NCI-H2107 (cell line): Measurements from ENCODE around the gene ANKRD39.
"Not testable (repeated sequence)": the region's sequence is repeated elsewhere in the genome, so short reads cannot be mapped to it uniquely, and the experiment has no call there.

Experiments
- DNase-seq: peaks from one replicate; lab custom pipeline; 2025; lab: John Stamatoyannopoulos, UW

Gene ANKRD39

DNA sequence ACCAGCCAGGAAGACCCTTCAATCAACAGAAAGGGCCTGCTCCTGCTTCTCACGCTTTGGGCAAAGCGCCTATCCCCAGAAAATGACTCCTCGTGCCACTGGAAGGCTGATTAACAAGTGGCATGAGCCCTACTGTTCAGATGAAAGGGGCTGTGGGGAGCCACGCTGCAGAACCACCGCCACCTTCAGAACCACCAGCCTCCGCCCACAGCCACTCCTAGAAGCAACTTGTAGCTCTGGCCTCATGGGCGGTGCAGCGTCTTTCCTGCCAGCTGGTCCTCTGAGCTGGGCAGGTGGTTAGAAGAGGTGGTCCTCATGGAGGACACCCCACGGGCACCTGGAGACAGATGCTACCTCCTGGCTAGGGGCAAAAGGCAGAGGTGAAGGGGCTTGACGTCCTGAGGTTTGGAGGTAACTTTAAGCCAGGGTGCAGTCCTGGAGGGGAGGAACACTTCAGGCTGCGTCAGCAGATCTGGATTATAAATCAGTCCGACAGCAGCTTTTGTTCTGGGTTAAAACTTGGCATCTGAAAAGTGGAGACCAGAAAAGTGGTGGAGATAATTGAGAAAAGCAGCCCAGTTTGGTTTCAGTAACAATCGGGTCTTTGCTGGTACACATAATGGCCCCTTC lies 12.9 kb upstream of the ANKRD39 start:
- DNase-seq, result no peak

DNA sequence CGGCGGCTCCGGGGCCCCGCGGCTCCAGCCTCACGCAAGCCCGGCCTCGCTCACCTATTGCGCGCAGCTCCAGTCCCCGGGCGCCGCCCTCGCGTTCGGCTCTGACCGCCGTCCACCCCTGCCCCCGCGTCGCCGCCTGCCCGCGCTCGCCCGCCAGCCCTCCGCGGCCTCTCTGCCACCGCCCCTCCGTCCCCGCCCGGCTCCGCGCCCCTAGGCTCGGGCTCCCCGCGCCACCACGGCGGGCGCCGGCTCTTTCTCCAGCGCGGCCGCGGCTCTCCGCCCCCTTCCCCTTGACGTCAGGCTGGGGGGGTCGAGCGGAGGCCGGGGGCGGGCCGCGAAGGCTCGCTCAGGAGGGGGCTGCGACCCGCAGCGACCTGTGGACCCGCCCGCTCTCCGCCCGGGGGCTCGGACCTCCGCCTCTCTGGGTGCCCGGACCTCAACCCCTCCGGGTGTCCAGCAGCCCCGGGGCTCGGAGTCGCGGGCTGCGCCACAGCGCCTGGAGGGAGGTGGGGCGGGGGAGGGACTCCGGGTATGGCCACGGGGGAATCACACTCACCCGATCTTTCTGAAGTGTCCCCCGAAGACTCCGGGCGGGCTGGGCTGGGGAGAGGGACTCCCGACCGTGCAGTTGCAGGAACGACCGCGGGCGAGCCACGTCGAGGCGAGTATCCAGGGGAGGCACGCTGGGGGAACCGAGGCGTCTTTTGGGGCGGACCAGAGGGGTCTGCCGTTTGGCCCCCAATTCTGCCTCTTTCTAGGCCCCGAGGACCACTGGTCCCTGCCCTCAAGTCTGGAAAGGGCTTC lies 12.2 kb upstream of the ANKRD39 start, which contains the start of gene SEMA4C:
Gene SEMA4C, minus strand, starts transcription at position 259 of the 804 bp plus-strand sequence. CDS start 2,194 bp downstream, outside the sequence.
- no peak for DNase-seq

DNA sequence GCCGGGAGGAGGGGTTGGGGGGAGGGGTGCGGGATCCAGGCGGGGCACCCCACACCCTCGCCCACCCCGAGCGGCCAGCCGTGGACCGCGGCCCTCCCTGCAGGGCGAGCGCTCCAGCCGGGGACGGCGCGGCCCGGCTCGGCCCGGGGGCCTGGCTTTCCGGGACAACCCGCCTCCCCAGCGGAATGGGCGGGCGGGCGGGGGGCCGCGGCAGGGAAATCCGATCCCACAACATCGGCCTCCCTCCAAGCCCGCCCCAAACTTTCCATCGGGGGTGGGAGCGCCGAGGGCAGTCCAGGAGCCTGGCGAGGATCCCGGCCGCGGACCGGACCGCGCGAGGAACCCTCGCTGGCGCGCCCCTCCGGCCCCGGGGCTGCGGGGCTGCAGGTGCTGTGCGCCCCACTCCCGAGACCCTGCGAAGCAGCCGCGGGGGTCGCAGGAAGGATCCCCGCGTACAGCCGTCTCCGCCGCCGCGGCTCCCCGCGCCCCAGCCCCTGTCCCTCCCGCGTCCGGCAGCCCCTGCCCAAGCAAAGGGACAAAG lies 11.5 kb upstream of the ANKRD39 start:
- peak; percentile 48 for DNase-seq

DNA sequence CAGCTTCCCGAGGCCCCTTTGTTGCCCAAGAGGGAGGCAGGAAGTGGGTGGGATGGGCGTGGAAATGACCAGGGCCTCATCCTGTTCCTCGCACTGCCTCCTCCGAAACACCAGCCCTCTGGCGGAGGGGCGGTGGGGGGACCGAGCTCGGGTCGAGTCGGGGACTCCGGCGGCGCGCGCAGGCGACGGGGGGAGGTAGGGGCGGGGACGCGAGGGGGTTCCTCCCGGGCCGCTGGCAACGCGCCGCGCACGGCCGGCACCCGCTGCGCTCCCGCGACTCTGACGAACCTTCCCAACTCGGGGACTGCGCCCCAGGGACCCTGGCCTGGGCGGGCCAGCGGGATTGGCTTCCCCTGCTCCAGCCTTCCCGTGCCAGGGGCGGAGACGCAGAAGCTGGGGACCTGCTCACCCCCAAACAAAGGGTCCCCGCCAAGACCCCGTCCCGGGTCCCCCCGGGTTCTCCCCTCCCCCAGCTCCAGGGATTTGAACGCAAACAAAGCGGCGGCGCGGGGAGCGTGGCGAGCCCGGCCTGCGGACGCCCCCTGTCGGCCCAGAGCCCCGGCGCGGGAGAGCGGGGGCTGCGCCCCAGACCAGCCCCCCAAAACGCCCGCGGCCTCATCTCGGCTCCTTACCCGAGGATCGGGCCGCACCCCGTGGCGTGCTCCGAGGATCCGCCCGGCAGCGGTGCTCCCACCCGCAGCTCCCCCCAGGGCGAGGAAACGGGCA lies 10.9 kb upstream of the ANKRD39 start:
- DNase-seq, result peak; percentile 33

DNA sequence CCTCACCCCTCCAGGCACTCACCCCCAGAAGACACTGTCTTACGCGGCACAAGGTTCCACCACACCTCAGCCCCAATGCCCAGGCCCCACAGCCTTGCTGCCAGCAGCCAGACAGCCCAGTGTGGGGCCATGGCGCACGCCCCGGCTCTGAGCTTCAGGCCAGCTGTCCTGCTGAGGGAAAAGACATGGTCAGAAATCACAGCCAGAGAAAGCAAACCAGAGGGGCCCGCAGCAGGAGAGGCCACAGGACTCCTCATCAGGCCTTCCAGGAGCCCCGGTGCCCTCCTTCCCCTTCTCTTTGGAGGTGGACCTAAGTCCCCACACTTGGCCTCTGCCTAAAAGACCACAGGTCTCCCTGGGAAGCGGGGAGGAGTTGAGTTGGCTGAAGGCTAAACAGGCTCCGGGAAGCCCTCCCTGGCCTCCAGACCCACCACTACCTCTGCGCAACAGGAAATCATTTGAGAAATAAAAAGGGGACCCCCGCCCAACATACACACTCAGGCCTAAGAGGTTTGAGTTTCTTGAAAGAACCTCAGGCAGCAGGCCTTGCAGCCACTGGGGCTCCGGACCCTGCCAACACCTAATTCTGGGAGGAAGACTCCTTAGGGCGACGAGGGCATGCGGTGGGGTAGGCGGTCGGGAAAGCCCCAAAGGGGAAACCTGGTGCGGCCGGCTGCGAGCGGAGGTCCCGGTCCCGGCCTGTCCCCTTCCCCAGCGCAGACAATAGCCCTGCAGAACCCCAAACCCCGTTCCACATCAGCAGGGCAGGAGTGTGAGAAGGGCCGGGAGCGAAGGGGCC lies 10.1 kb upstream of the ANKRD39 start:
- DNase-seq, result no peak

DNA sequence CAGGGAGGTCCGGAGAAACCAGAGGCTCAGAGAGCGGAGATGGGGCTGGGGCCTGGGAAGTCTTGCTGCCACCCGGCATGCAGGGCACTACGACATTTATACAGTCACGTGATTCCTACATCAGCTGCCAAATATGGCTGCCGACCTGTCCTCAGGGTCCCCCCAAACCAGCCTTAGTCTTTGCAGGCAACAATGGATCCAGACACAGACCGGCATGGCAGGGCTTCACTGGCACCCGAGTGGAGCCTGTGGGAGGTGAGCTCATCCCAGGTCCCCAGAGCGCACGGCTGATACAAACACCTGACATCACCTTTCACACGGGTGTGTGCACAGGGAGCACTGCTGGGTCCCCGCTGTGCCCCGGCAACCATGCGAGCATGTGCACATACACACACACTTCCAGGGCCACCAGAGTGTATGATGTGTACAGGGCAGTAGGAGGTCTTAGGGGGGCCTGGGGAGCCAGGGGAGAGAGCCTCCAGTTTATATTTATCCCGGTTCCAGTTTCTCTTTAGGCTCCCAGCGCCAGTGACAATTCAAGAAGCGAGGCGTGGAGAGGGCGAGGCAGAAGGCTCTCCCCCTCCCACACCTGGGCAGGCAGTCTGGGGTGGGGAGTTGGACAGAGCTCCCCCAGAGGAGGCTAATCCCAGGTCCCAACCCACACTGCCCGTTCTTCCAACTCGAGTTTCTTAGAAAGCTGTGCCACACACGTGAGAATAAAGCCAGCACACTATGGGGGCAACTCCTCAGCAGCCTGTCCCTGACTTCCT lies 9.4 kb upstream of the ANKRD39 start:
- no peak for DNase-seq

DNA sequence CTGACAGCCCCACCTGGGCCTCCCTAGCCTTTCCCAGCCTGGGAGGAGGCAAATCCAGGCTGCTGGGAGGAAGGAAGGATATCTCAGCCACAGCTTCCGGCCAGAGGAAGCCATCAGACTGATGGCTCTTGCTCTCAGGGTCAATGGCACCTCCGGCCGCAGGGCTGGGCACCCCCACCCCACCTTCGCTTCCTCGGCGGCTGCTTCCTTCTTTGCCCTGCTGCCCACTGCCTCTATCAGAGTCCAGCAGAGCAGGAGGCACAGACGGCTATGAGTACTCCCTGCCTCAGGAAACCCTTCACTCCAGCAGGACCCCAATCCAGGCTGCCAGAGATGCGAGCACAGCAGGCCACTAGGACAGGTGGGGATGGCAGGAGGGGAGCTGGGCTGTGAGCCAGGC lies 8.8 kb upstream of the ANKRD39 start:
- no peak for DNase-seq

DNA sequence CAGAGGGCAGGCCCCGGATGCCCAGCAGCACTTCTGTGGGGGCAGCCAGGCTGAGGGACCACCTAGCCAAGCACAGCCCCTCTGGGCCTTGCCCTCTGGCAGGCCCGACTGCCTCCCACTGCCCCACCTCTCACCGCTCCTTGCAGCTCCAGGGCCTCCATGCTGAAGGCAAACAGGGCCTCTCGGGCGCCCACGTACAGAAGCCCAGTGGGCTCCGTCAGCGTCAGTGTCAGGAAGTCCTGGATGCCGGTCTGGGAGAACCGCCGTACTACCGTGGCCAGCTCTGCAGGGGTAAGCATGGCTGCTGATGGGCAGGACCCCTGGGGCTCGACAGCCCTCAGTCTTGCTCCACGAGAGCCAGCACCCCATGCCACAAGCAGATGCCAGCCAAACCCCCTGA lies 8.3 kb upstream of the ANKRD39 start:
- no peak for DNase-seq

DNA sequence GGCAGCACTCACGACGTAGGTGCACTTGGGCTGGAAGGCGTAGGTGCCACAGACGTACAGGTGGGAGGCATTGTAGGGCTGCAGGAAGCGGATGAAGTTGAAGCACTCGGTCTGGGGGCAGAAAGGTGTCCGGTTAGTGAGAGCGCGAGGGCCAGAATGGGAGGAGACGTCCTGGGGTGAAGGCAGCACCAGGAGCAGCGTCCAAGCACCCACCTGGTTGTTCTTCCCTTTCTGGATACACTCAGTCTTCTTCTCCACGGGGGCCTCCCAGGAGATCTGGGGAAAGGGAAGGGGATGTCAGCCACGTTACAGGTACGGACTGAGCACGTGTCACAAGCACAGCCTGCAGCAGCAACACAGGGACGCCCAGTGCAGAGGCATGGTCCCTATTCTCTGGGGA lies 7.8 kb upstream of the ANKRD39 start:
- DNase-seq, result no peak

DNA sequence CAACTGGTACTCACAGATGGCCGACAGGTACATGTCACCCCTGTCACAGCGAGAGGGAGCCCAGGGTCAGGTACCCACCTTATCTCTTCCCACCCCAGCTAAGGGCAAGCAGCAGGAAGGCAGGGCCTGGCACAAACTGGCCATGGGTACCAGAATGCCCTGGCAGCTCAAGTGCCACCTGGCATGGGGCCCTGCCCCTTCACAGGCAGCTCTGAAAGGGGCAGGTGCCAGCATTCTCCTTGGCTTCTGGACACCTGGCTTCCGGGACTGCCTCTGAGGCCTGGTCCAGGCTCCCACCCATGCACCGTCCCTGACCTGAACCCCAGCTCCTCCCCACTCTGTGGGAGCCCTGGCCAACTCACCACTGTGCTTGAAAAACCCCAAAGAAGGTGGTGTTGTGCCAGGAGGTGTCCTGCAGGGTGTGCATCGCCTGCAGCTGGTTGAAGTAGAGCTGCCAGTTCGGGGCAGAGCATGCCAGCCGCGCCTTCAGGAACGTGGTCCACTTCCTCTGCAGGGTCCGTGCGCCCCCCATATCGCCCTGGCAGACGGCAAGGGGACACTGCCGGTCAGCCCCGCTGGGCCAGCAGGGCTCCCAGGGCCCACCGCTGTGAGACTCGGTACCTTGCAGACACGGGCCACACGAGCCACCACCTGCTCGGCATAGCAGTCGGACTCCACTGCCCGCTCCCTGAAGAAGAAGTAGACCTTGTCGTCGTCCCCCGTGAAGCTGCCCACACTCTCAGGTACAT lies 6.7 kb upstream of the ANKRD39 start:
- no peak for DNase-seq

DNA sequence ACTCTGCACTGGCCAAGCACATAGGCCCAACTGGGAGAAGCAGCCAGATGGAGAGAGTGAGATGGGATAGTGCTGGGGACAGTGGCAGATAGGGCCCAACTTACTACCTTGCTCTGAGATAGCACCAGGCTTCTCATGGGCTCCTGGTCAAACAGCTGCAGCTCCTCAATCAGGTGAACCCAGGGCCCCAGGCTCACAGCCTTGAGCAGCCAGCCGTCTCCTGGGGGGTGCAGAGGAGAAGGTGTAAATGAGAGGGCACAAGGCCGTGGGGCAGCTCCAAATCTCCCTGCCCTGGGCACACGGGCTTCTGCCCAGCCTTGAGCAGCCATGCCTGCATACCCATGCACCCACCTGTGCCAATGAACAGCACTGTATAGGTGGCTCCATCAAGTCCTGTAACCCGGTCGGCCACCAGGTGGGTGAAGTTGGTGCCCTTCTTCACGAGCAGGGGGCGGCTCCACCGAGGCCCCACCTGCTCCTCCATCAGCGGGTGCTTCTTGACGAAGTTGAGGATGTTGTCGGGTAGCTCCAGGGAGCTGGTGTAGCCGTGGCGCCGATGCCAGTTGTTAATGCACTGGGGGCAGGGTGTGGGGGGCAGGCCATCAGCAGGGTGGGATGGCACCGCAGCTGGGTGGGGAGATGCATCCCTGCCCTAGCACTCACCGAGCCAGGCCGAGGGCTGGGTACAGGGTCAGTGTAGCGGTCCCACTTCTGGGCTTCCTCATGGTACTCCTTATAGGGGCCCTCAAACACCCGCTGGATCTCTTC lies 5.9 kb upstream of the ANKRD39 start:
- DNase-seq, result no peak

DNA sequence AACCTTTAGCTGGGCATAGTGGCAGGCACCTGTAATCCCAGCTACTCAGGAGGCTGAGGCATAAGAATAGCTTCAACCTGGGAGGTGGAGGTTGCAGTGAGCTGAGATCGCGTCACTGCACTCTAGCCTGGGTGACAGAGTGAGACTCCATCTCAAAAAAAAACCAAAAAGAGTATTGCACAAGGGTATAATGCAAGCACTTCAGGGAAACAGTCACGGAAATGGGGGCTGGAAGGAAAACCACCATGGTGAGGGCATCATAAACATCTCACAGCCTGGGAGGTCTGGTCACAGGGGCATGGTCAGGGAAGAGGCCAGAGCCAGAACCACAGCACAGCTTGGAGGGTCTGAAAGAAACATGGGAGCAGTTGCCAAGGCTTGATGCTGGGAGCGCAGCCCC lies 5.2 kb upstream of the ANKRD39 start:
- not testable (repeated sequence) for DNase-seq

DNA sequence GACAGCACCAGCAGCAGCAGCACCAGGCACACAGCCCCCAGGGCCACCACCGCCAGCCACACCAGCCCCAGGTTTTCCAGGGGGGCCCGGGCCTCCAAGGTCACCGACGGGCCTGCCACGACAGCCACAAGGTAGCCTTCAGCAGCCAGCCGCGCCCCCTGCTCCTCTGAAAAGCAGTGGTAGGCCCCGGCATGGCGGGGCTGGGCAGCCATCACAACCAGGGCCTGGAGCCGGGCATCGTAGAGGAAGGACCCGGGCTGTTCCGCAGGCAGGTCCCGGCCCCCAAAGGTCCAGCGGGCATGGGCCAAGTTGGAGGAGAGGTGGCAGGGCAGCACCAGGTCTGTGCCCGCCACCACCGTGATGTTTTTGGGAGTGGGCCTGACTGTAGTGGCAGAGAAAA lies 3.3 kb upstream of the ANKRD39 start:
- DNase-seq, result no peak

DNA sequence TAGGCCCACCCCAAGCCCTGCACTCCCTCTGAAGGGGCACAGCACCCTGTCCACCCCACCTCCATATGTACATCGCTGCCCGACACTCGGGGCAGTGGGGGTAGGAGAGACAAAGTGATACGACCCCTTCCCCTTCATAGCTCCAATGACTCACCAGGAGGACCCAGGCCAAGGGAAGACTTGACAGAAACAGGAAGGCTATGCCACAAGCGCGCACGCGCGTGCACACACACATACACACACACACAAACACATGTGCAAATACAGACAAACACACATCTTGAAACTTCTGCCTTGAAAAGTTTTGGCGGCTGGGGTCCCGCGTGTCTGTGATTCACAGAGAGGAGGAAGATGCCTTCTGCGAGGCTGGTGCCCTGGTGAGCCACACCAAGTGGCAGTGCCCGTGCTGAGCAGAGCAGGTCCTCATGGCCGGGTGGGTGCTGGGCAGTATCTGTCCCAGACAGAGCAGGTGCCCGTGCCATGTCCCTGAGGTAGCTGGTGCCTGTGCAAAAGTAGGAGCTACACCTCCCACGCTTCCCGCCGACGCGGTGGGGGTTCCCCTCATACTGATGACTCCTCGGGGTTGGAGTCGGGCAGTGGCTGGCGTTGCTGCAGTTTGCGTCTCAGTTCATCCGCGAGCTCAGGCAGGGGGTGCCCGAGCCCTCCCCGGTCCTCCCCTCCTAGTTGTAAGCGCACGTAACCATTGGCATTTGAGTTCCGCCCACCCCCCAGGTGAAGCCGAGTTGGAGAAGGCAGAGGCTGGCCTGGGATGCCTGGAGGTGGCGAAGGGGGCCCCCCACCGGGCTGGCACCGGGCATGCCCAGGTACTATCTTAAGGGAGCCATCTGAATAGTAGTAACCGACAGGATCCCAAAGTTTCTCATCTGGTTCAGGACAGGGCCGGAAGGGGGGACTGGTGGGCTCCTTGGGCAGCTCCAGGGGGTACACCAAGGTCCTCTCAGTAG lies 2.5 kb upstream of the ANKRD39 start:
- DNase-seq, result no peak

DNA sequence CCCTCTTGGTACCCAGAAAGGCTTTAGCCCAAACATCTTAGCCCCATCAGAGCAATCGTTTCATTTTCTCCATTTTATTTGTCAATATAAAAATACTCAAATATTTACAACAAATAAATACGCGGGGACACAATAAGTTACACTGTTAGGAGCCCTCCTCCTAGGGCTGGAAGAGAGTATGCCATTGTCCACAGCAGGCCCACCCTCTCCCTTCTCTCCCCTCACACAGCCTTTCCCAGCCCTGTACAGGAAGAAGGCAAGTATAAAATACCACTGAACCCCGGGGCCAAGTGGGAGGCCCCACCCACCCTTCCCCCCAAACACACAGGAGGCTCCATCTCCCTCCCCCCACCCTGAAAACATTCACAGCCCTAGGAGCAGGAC lies 1.9 kb upstream of the ANKRD39 start:
- DNase-seq, result no peak

DNA sequence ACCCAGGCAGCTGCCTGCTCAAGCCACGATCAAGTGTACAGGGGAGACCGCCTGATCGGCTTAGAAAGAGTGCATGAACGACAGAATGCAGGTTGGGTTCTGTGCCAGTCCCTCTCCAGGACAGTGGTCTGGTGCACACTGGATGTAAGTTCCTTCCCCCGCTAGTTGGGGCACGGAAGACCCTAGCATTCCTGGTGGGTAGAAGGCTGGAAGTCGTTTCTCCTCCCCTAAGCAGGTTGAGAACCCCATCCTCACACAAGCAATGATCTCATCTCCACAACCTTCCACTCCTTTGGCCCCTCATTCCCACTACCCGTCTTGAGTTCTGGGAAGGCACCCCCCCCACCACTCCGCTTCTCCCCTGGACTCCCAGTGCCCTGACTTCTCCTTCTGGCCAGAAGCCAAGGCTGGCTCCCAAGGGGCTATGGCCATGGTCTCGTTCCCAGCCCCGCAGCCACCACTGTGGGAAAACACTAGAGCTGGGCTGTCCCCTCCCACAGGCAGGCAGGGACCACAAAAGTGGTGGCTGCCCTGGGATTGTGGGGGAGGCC lies 1.4 kb upstream of the ANKRD39 start:
- DNase-seq, result no peak

DNA sequence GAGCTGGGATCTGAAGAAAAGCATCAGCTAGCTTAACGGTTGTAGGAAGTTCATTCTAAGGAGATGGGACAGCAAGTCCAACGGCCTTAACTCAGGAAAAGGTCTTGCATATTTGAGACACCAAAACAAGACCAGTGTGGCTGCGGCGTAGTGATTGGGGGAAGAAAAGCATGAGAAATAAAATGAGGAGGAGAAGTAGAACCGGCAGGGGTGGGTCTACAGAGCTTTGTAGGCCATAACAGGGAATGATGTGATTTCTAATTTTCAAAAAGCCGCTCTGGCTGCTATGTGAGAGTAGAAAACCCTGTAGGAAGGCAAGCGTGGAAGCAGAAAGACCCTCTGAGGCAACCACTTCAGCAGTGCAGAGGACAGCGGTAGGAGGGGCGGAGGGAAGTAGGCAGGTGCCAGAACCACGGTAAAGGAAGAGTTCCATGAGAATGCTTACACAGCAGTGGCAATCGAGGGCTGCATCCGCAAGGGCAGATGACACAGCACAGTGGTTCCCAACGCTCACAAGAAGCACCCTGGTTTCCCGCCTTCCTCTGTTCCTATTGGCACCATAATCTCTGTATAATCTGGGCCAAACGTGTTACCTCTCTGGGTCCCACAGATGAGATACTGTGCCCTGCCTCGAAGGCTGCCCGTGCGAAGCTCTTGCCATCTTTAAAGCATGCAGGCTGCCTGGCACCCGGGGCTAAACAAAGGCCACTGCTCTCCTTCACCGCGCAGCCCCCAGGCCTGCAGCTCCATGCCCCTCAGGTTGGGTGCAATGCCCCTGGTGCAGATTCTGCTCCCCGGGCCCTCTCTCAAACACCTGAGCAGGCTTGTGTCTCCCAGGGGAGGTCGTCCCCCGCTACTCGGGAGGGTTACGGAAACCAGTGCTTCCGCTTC lies 795 bp downstream of the ANKRD39 start:
- DNase-seq, result no peak
